ENCODE measurements around the gene GORASP2. TPM values are rescaled to one million over a fixed set of nuclear protein-coding genes. Genes with fewer than 3 reads are reported as not detected.
"Not testable (repeated sequence)": the region's sequence is repeated elsewhere in the genome, so short reads cannot be mapped to it uniquely, and the experiment has no call there.

Gene GORASP2
- total RNA-seq, 4 donors from 2014 or later = 37.7 to 66.2 (median 52.3) TPM

DNA sequence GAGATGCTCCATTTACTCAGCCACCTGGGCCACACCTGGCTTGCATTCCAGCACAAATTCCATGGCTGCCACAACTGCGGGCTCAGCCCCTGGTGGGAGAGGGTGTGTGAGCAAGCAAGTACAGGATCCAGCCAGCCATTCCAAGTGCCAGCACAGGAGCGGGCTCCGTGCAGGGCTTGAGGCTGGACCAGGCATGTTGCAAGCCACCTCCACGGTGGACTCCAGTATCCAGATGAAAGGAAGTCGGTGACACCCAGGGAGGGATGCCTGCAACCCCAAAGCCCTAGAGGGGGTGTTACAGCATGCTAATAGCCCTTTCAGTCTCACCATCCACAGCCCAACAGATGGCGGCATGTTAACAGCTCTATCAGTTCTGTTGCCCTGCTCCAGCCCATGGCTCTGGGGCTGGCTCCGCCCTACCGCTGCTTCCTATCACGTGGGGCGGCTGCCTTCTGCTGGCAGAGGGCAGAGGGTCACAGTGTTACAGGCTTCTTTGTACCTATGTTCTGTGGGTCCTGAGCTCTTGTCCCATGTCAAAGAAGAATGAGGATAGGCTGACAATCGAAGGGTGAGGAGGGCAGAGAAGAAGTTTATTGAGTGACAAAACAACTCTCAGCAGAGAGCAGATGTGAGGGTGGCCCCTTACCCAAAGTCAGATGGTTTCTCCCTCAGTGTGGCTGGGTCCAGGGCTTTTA, 11.7 kb upstream of the GORASP2 start:
- no peak for DNase-seq (ENCODE audit: low spot score in 2 of 2)
- no peak overlapping the region for H3K4me3 ChIP-seq (ENCODE audit: low read depth, poor library complexity, severe bottlenecking)
- intact Hi-C loops (cut with DNase I; ENCODE audit: low total_unique reads) = no loop called here
- WGBS, 2 donors = 88 to 91% methylated on average over 11 of the region's 11 CpGs
- no peak for TF ChIP-seq POLR2A (IDR thresholded peaks at IDR 0.05)
- TF ChIP-seq, protein P1, sequence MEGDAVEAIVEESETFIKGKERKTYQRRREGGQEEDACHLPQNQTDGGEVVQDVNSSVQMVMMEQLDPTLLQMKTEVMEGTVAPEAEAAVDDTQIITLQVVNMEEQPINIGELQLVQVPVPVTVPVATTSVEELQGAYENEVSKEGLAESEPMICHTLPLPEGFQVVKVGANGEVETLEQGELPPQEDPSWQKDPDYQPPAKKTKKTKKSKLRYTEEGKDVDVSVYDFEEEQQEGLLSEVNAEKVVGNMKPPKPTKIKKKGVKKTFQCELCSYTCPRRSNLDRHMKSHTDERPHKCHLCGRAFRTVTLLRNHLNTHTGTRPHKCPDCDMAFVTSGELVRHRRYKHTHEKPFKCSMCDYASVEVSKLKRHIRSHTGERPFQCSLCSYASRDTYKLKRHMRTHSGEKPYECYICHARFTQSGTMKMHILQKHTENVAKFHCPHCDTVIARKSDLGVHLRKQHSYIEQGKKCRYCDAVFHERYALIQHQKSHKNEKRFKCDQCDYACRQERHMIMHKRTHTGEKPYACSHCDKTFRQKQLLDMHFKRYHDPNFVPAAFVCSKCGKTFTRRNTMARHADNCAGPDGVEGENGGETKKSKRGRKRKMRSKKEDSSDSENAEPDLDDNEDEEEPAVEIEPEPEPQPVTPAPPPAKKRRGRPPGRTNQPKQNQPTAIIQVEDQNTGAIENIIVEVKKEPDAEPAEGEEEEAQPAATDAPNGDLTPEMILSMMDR (IDR thresholded peaks at IDR 0.05) = no peak

DNA sequence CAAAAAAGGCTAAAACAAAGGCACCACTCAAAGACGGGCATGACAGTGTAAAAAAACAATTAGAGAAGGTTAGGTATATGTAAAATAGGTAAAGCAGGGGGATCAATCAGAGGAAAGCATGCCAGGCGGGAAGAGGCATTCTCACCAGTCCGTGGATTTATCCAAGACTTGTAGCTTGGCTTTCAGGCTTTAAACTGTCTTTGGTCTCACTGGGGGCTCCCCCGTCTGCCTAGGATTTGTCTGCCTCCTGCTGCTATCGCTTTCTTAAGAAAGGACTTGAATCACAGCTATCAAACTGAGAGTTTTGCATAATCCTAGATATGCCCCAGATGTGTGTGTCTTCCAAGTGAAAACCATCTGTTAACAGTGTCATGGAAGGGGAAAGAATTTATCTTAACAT, 11.1 kb upstream of the GORASP2 start:
- intact Hi-C loops (cut with DNase I; ENCODE audit: low total_unique reads) = no loop called here
- 69 to 76% methylated on average over 5 of the region's 5 CpGs for WGBS, 2 donors
- no peak overlapping the region for H3K4me3 ChIP-seq (ENCODE audit: low read depth, poor library complexity, severe bottlenecking)
- no peak for DNase-seq (ENCODE audit: low spot score in 2 of 2)
- no peak for TF ChIP-seq POLR2A (IDR thresholded peaks at IDR 0.05)
- TF ChIP-seq, protein P1 (IDR thresholded peaks at IDR 0.05) = no peak

DNA sequence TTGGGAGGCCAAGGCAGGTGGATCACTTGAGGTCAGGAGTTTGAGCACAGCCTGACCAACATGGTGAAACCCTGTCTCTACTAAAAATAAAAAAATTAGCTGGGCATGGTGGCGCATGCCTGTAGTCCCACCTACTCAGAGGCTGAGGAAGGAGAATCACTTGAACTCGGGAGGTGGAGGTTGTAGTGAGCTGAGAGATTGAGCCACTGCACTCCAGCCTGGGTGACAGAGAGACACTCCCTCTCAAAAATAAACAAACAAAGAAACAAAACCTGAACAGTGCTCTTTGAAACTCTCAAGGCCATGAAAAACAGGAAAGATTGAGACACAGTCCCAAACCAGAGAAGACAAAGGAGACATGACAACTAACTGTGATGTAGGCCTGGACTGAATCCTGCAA, 7.2 kb upstream of the GORASP2 start:
- intact Hi-C loops (cut with DNase I; ENCODE audit: low total_unique reads) = not testable (repeated sequence)

DNA sequence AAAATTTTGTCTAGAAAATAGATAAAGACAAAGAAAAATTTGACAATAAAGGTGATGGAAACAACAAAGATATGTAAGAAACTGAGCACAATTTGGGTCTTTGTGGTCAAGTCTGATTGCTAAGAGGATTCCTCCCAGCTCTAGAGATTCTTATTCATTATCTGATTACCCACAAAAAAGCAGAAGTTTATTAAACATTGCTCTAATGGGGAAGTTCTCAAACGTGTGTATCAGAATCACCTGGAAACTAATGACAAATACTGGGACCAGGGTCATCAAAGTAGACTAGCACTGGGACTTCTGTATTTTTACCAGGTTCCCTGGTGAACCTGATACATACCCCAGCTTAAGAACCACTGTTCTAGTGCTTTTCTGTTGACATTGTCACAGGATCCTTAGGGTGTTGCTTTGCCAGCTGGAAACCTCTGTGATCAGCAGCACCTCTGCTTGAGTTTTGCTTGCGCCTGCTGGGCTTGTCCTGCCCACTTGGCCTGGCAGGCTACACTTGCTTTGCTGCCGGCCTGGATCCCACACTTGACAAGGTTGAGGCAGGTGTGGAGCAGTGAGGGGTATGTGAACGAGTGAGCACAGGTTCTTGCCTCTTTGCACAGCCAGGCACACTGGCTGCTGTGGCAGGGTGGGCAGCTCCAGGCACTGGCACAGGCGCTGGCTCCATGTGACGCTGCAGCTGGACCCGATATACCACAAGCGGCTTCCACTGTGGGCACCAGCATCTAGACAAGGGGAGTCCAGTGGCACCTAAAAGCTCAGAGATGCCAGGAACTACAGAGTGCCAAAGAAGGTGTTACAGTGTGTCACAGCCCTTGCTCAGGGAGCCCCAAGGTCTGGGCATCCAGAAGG, 6.2 kb upstream of the GORASP2 start:
- TF ChIP-seq POLR2A (IDR thresholded peaks at IDR 0.05) = no peak
- TF ChIP-seq, protein P1 (IDR thresholded peaks at IDR 0.05) = no peak
- no peak for DNase-seq (ENCODE audit: low spot score in 2 of 2)
- intact Hi-C loops (cut with DNase I; ENCODE audit: low total_unique reads) = no loop called here
- H3K4me3 ChIP-seq (ENCODE audit: low read depth, poor library complexity, severe bottlenecking) = no peak overlapping the region
- WGBS, 2 donors = 90 to 92% methylated on average over 8 of the region's 8 CpGs

More for the DNA sequence above, 7.2 kb upstream of the GORASP2 start:
- not testable (repeated sequence) for DNase-seq (ENCODE audit: low spot score in 2 of 2); H3K4me3 ChIP-seq (ENCODE audit: low read depth, poor library complexity, severe bottlenecking)
- 92 to 94% methylated on average over 2 of the region's 2 CpGs for WGBS, 2 donors

DNA sequence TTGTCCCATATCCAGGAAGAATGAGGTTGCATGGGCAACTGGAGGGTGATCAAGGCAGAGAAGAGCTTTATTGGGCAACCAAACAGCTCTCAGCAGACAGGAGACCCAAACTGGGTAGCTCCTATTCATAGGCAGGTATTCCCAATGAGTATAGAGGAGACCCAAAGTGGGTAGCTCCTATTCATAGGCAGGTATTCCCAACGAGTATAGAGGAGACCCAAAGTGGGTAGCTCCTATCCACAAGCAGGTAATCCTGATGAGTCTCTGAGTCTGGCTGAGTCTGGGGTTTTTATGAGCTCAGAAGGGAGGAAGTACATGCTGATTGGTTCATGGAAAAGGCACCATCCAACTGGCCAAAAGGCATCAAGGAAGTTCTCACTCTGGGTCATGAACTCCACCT, 5.3 kb upstream of the GORASP2 start:
- no peak overlapping the region for H3K4me3 ChIP-seq (ENCODE audit: low read depth, poor library complexity, severe bottlenecking)
- DNase-seq (ENCODE audit: low spot score in 2 of 2) = no peak
- intact Hi-C loops (cut with DNase I; ENCODE audit: low total_unique reads) = no loop called here
- 63 to 82% methylated on average over 1 of the region's 1 CpG for WGBS, 2 donors
- no peak for TF ChIP-seq POLR2A (IDR thresholded peaks at IDR 0.05)
- TF ChIP-seq, protein P1 (IDR thresholded peaks at IDR 0.05) = no peak

DNA sequence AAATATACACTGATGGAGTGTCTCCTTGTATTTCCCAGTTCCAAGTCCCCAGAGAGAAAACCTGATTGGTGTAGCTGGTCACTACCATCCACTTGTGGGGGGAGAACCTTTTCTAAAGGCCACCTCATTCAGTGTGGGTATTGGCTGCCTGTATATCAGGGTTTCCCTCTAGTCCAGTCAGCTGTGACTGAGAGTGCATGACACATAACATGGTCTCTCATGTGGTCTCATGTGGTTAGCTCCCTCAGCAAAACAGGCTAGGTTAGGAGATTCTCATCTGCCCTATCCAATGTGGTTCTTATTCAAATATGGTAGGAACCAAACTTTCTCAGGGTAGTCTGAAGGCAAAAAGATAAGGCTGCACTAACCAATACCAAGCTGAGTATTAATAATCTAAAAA, 4.1 kb upstream of the GORASP2 start:
- DNase-seq (ENCODE audit: low spot score in 2 of 2) = no peak
- no peak overlapping the region for H3K4me3 ChIP-seq (ENCODE audit: low read depth, poor library complexity, severe bottlenecking)
- intact Hi-C loops (cut with DNase I; ENCODE audit: low total_unique reads) = no loop called here
- TF ChIP-seq POLR2A (IDR thresholded peaks at IDR 0.05) = no peak
- TF ChIP-seq, protein P1 (IDR thresholded peaks at IDR 0.05) = no peak
